Esophagus squamous epithelium (tissue), 4 donors: ENCODE results near the gene PRPF38A.

Experiments used
- CTCF ChIP-seq, 6 experiments: fragments of 450-650 bp in 4 of 6; fragments of 200-600 bp in 2 of 6; sonication (generic) in 2 of 6; IDR thresholded peaks; one replicate each; pipeline ENCODE4 v1.5.1; 2016 to 2019; ENCODE audit warnings: antibody characterized with exemption in 6 of 6, mild to moderate bottlenecking in 4 of 6, moderate library complexity in 4 of 6
- POLR2A ChIP-seq, 4 donors: fragments of 450-650 bp; IDR thresholded peaks; one replicate each; pipeline ENCODE4 v1.6.1; 2017; ENCODE audit warnings: antibody characterized with exemption in 4 of 4, mild to moderate bottlenecking in 4 of 4, moderate library complexity in 3 of 4

GRCh38 chr1:52463891-52464290 lies 59.5 kb downstream of the PRPF38A start:
- TF ChIP-seq CTCF (IDR thresholded peaks at IDR 0.05) (no peak), POLR2A (IDR thresholded peaks at IDR 0.05) (no peak)
